Activated CD4-positive, alpha-beta T cell treated with anti-CD3 and anti-CD28 coated beads for 24 hours (primary cell): ENCODE data around the gene GRIN3A.
"Not testable (repeated sequence)": the region's sequence is repeated elsewhere in the genome, so short reads cannot be mapped to it uniquely, and the experiment has no call there.

Source experiments
- DNase-seq, 2 donors: peaks; one replicate each; pipeline ENCODE4 v3.0.0-alpha.2; 2020; ENCODE audit warnings: low read depth in 2 of 2

The GRIN3A gene

GRCh38 chr9:101632611-101633010, 105.8 kb downstream of the GRIN3A start:
- DNase-seq: no peak

- DNase-seq: no peak
Measured at GRCh38 chr9:101631892-101632291, 106.6 kb downstream of the GRIN3A start.

- no peak for DNase-seq
Measured at GRCh38 chr9:101629636-101630035, 108.8 kb downstream of the GRIN3A start.

- DNase-seq: no peak
Measured at GRCh38 chr9:101628173-101628572, 110.3 kb downstream of the GRIN3A start.

GRCh38 chr9:101626295-101626694, 112.2 kb downstream of the GRIN3A start:
- no peak for DNase-seq

- no peak for DNase-seq
Measured at GRCh38 chr9:101625876-101626275, 112.6 kb downstream of the GRIN3A start.

- no peak for DNase-seq
Measured at GRCh38 chr9:101620452-101620851, 118.0 kb downstream of the GRIN3A start.

- DNase-seq: no peak
Measured at GRCh38 chr9:101618698-101619097, 119.7 kb downstream of the GRIN3A start.

GRCh38 chr9:101605547-101605946, 132.9 kb downstream of the GRIN3A start:
- no peak for DNase-seq

GRCh38 chr9:101604296-101604695, 134.2 kb downstream of the GRIN3A start:
- no peak for DNase-seq

GRCh38 chr9:101601904-101602765, 136.3 kb downstream of the GRIN3A start:
- DNase-seq: no peak

- no peak for DNase-seq
Measured at GRCh38 chr9:101594796-101595195, 143.7 kb downstream of the GRIN3A start, which contains the start of gene PPP3R2. Gene PPP3R2, minus strand, starts transcription at chr9:101594969. Its CDS starts 48 bp downstream, at chr9:101594921.

GRCh38 chr9:101593345-101593744, 145.1 kb downstream of the GRIN3A start:
- DNase-seq: no peak

- DNase-seq: no peak
Measured at GRCh38 chr9:101592788-101593187, 145.7 kb downstream of the GRIN3A start.

- no peak for DNase-seq
Measured at GRCh38 chr9:101591787-101592446, 146.5 kb downstream of the GRIN3A start.

- no peak for DNase-seq
Measured at GRCh38 chr9:101590901-101591300, 147.5 kb downstream of the GRIN3A start.

GRCh38 chr9:101590074-101590473, 148.4 kb downstream of the GRIN3A start:
- not testable (repeated sequence) for DNase-seq

GRCh38 chr9:101587332-101588043, 151.0 kb downstream of the GRIN3A start:
- DNase-seq: no peak

GRCh38 chr9:101586651-101587050, 151.8 kb downstream of the GRIN3A start:
- DNase-seq: no peak

- no peak for DNase-seq
Measured at GRCh38 chr9:101585740-101586139, 152.7 kb downstream of the GRIN3A start.

- DNase-seq: no peak
Measured at GRCh38 chr9:101582553-101582952, 155.9 kb downstream of the GRIN3A start.
